Measurements from ENCODE around the gene MTUS2. TPM values are rescaled to one million over a fixed set of nuclear protein-coding genes. Genes with fewer than 3 reads are reported as not detected.

MTUS2 gene
- total RNA-seq, 2 donors from 2014 or later: 4.0 to 5.4 TPM

DNA sequence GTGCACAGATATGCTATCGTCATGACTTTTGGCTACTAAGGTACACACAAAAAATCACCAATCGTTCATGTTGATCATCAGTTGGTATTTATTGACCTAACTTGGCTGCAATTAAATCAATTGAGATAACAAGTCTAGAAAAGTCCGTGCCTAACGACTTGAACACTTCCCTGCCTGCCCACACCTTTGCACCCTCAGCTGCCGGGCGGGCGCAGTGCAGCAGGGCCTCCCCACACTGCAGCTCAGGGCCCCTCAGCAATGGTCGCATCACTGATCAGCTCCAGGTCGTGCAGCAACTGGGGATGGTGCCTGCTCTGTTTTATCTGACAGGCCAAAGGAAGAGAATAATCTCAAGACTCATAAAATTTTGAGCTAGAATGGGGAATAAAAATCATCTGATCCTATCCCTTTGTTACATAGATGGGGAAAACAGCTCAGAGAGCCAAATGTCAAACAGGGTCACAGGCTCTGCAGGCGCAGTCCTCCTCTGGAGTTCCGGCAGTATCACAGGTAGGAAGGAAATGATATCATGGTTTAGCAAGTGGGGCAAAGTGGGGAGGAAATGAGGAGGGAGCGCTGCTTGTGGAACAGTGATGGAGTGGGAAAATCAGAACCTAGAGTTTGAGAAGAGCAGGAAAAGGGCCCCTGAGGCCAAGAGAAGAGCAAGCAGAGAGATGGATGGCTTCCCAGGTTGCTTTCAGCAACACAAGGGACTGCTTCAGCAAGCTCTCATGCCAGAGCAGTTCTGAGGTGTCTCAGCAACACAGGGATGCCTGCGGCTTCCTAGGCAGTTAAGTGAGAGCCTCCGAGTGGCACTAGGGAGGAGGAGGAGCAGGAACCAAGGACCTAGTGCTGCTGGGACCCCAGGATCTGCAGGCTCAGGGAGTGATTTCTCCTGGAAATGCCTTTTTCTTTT lies 717.9 kb downstream of the MTUS2 start:
- no peak for ATAC-seq
- WGBS, 2 donors: 63 to 70% methylated on average over 14 of the region's 14 CpGs
- peaks cover 15% of the 10 kb centered on the region for H3K4me1 ChIP-seq
- no peaks in the 10 kb centered on the region for H3K9me3 ChIP-seq
- H3K27ac ChIP-seq: no peak overlapping the region
- no peak for TF ChIP-seq POLR2A (IDR thresholded peaks at IDR 0.05)
- TF ChIP-seq, protein P1, sequence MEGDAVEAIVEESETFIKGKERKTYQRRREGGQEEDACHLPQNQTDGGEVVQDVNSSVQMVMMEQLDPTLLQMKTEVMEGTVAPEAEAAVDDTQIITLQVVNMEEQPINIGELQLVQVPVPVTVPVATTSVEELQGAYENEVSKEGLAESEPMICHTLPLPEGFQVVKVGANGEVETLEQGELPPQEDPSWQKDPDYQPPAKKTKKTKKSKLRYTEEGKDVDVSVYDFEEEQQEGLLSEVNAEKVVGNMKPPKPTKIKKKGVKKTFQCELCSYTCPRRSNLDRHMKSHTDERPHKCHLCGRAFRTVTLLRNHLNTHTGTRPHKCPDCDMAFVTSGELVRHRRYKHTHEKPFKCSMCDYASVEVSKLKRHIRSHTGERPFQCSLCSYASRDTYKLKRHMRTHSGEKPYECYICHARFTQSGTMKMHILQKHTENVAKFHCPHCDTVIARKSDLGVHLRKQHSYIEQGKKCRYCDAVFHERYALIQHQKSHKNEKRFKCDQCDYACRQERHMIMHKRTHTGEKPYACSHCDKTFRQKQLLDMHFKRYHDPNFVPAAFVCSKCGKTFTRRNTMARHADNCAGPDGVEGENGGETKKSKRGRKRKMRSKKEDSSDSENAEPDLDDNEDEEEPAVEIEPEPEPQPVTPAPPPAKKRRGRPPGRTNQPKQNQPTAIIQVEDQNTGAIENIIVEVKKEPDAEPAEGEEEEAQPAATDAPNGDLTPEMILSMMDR (IDR thresholded peaks at IDR 0.05): no peak
- H3K36me3 ChIP-seq (replicated peaks in 1 of 2; ENCODE audit: insufficient read depth in 1 of 2, low read depth in 2 of 2): peaks cover 0 to 3% of the 10 kb centered on the region in 2 donors
- no peak for DNase-seq
- no peaks in the 10 kb centered on the region for H3K27me3 ChIP-seq
- no peak overlapping the region for H3K4me3 ChIP-seq
- intact Hi-C loops (cut with DNase I): no loop called here

DNA sequence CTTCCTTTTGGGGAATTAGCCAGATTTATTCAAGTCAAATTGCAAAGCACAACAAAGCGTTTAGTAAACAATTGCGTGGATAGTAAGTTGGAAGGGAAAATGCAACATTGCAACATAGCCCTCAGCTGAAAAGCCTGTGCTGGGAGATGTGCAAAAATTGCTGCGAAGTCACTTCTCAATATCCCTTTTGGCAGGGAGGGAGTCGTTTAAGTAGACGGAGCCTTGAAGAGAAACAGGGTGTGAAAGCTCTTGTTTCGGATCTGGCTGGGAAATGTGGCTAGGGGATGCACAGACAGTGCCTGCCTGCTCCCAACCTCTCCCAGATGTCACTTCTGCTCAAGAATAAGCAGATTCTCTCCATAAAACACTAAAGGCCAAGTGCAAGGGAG lies 718.5 kb downstream of the MTUS2 start:
- H3K36me3 ChIP-seq (replicated peaks in 1 of 2; ENCODE audit: insufficient read depth in 1 of 2, low read depth in 2 of 2): peaks cover 0 to 3% of the 10 kb centered on the region in 2 donors
- no peak for TF ChIP-seq POLR2A (IDR thresholded peaks at IDR 0.05)
- TF ChIP-seq, protein P1 (IDR thresholded peaks at IDR 0.05): no peak
- no peaks in the 10 kb centered on the region for H3K27me3 ChIP-seq
- peaks cover 15% of the 10 kb centered on the region for H3K4me1 ChIP-seq
- DNase-seq (no peak), ATAC-seq (no peak)
- WGBS, 2 donors: 79 to 83% methylated on average over 6 of the region's 6 CpGs
- no peak overlapping the region for H3K27ac ChIP-seq
- no peaks in the 10 kb centered on the region for H3K9me3 ChIP-seq
- intact Hi-C loops (cut with DNase I): no loop called here
- H3K4me3 ChIP-seq: no peak overlapping the region

DNA sequence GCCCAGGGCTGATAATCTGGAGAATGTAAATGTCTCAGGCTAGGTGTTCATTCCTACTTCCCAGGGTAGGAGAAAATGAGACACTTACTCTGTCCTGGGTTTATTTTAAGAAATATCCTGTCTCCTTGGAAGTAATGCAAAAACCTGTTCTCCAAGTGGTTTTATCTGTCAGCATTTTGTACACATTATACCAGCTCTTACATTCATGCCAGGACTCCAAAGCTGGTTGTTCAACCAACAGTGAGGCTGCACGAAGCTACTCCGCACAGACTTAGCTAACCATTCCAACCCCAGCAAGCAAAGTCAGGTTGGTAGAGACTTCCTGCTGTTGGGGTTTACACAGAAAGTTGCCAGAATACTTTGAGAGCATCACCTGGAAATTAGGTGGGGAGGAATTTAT lies 719.7 kb downstream of the MTUS2 start:
- H3K27ac ChIP-seq: no peak overlapping the region
- intact Hi-C loops (cut with DNase I): no loop called here
- WGBS, 2 donors: 38 to 61% methylated on average over 2 of the region's 2 CpGs

DNA sequence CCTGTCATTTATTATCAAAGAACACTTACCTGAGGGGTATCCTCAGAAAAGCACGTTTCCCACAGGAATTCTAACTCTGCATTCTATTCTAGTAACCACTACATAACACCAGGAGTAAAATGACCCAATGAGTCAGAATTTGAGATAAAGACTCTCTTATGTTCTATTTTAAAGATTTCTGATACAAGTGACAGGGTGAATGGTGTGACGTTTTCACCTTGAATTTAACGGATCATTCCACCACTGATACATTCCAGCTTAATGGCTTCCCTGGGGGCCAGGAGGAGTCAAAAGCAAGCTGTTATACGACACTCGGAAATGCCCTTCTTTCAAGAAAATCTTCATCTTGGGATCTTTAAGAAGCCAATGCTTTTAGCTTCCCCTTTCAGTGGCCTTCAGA lies 720.2 kb downstream of the MTUS2 start:
- 61 to 76% methylated on average over 5 of the region's 5 CpGs for WGBS, 2 donors
- Histone ChIP-seq H3K4me3 (no peak overlapping the region), H3K27me3 (no peaks in the 10 kb centered on the region), H3K27ac (no peak overlapping the region), H3K36me3 (replicated peaks in 1 of 2; ENCODE audit: insufficient read depth in 1 of 2, low read depth in 2 of 2) (peaks cover 0 to 3% of the 10 kb centered on the region in 2 donors), H3K4me1 (peaks cover 15% of the 10 kb centered on the region), H3K9me3 (no peaks in the 10 kb centered on the region)
- TF ChIP-seq, protein P1 (IDR thresholded peaks at IDR 0.05): no peak
- no peak for TF ChIP-seq POLR2A (IDR thresholded peaks at IDR 0.05)
- intact Hi-C loops (cut with DNase I): no loop called here
- DNase-seq (no peak), ATAC-seq (no peak)

More for the DNA sequence above, 719.7 kb downstream of the MTUS2 start:
- no peak for DNase-seq
- H3K4me1 ChIP-seq: peaks cover 15% of the 10 kb centered on the region
- no peak for TF ChIP-seq POLR2A (IDR thresholded peaks at IDR 0.05)
- TF ChIP-seq, protein P1 (IDR thresholded peaks at IDR 0.05): no peak
- H3K9me3 ChIP-seq: no peaks in the 10 kb centered on the region
- H3K36me3 ChIP-seq (replicated peaks in 1 of 2; ENCODE audit: insufficient read depth in 1 of 2, low read depth in 2 of 2): peaks cover 0 to 3% of the 10 kb centered on the region in 2 donors
- no peak overlapping the region for H3K4me3 ChIP-seq
- no peaks in the 10 kb centered on the region for H3K27me3 ChIP-seq
- ATAC-seq: no peak

All from body of pancreas (tissue), 4 donors.